GM12878 (cell line): ENCODE measurements around the gene MARVELD3.

Experiments
- EZH2 ChIP-seq: IDR thresholded peaks from 2 replicates; pipeline ENCODE4 v1.6.1; 2012; ENCODE audit warnings: low read depth, mild to moderate bottlenecking, control low read depth, inconsistent platforms, low read length, borderline replicate concordance; ENCODE audit not compliant: control insufficient read depth
- FOXM1 ChIP-seq: IDR thresholded peaks from 2 replicates; pipeline ENCODE4 v1.6.1; 2012; ENCODE audit warnings: low read depth, mild to moderate bottlenecking, inconsistent platforms, low read length, moderate library complexity
- GABPA ChIP-seq: IDR thresholded peaks from 2 replicates; pipeline ENCODE4 v1.6.1; 2014; ENCODE audit warnings: antibody characterized with exemption, low read depth, mild to moderate bottlenecking, inconsistent platforms
- LARP7 ChIP-seq: fragments of 450-650 bp; IDR thresholded peaks from 2 replicates; pipeline ENCODE4 v1.6.1; 2017; ENCODE audit warnings: mild to moderate bottlenecking
- POLR2A ChIP-seq: IDR thresholded peaks from 2 replicates; pipeline ENCODE4 v1.6.1; 2011; ENCODE audit warnings: low read depth, mild to moderate bottlenecking, low read length
- POLR2AphosphoS5 ChIP-seq: IDR thresholded peaks from 2 replicates; pipeline ENCODE4 v1.6.1; 2011; ENCODE audit warnings: mild to moderate bottlenecking, low read length, inconsistent platforms
- YY1 ChIP-seq: IDR thresholded peaks from 2 replicates; pipeline ENCODE4 v1.6.1; 2011; ENCODE audit warnings: low read depth, mild to moderate bottlenecking, low read length
- TF ChIP-seq, protein P1 (sequence below): IDR thresholded peaks from 2 replicates; pipeline ENCODE4 v1.6.1; 2011; ENCODE audit warnings: low read depth, mild to moderate bottlenecking, low read length, moderate library complexity, borderline replicate concordance; ENCODE audit errors: extremely low read depth
- TF ChIP-seq, protein P2 (sequence below): IDR thresholded peaks from 2 replicates; pipeline ENCODE4 v1.6.1; 2012; ENCODE audit warnings: low read depth, low read length, improper control_type of control experiment
- TF ChIP-seq, protein P3 (sequence below): IDR thresholded peaks from 2 replicates; pipeline ENCODE4 v1.6.1; 2012; ENCODE audit warnings: mild to moderate bottlenecking, low read depth, low read length
- TF ChIP-seq, protein P4 (sequence below): IDR thresholded peaks from 2 replicates; pipeline ENCODE4 v1.6.1; 2011; ENCODE audit warnings: mild to moderate bottlenecking, low read depth, low read length, moderate library complexity; ENCODE audit not compliant: insufficient replicate concordance
- TF ChIP-seq, protein P5 (sequence below), 3 experiments: IDR thresholded peaks in 2 of 3; conservative IDR thresholded peaks in 1 of 3; 2 replicates each; pipeline ENCODE4 v1.5.1; 2011; ENCODE audit warnings: low read depth in 3 of 3, low read length in 3 of 3, mild to moderate bottlenecking in 3 of 3, control low read depth in 2 of 3, moderate library complexity in 2 of 3, inconsistent platforms in 1 of 3, mixed read lengths in 1 of 3; ENCODE audit not compliant: control insufficient read depth in 2 of 3, insufficient read depth in 1 of 3; ENCODE audit errors: extremely low read depth in 1 of 3

DNA sequence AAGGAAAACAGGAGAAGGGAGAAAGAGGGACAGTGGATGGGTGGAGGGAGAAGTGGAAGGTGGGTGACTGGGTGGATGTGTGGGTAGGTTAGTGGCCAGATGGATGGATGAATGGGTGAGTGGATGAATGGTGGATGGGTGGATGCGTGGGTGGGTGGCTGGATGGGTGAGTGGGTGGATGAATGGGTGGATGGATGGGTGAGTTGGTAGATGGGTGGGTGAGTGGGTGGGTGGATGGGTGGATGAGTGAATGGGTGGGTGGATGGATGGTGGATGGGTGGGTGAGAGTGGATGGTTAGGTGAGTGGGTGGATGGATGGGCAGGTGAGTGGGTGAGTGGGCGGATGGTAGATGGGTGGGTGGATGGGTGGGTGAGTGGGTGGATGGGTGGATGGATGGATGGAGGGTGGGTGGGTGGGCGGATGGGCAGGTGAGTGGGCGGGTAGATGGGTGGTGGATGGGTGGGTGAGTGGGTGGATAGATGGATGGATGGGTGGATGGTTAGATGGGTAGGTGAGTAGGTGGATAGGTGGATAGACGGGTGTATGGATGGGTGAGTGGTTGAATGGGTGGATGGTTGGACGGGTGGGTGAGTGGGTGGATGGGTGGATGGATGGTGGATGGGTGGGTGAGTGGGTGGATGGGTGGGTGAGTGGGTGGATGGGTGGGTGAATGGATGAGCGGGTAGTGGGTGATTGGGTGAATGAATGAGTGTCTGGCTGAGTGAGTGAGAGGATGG, 702 bp upstream of the MARVELD3 start:
- TF ChIP-seq EZH2 (no peak), POLR2A (no peak), YY1 (no peak), POLR2AphosphoS5 (no peak), LARP7 (no peak), FOXM1 (no peak), GABPA (no peak)
- TF ChIP-seq, protein P1, sequence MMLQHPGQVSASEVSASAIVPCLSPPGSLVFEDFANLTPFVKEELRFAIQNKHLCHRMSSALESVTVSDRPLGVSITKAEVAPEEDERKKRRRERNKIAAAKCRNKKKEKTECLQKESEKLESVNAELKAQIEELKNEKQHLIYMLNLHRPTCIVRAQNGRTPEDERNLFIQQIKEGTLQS: no peak
- TF ChIP-seq, protein P2, sequence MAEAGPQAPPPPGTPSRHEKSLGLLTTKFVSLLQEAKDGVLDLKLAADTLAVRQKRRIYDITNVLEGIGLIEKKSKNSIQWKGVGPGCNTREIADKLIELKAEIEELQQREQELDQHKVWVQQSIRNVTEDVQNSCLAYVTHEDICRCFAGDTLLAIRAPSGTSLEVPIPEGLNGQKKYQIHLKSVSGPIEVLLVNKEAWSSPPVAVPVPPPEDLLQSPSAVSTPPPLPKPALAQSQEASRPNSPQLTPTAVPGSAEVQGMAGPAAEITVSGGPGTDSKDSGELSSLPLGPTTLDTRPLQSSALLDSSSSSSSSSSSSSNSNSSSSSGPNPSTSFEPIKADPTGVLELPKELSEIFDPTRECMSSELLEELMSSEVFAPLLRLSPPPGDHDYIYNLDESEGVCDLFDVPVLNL: no peak
- TF ChIP-seq, protein P3, sequence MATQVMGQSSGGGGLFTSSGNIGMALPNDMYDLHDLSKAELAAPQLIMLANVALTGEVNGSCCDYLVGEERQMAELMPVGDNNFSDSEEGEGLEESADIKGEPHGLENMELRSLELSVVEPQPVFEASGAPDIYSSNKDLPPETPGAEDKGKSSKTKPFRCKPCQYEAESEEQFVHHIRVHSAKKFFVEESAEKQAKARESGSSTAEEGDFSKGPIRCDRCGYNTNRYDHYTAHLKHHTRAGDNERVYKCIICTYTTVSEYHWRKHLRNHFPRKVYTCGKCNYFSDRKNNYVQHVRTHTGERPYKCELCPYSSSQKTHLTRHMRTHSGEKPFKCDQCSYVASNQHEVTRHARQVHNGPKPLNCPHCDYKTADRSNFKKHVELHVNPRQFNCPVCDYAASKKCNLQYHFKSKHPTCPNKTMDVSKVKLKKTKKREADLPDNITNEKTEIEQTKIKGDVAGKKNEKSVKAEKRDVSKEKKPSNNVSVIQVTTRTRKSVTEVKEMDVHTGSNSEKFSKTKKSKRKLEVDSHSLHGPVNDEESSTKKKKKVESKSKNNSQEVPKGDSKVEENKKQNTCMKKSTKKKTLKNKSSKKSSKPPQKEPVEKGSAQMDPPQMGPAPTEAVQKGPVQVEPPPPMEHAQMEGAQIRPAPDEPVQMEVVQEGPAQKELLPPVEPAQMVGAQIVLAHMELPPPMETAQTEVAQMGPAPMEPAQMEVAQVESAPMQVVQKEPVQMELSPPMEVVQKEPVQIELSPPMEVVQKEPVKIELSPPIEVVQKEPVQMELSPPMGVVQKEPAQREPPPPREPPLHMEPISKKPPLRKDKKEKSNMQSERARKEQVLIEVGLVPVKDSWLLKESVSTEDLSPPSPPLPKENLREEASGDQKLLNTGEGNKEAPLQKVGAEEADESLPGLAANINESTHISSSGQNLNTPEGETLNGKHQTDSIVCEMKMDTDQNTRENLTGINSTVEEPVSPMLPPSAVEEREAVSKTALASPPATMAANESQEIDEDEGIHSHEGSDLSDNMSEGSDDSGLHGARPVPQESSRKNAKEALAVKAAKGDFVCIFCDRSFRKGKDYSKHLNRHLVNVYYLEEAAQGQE: no peak
- TF ChIP-seq, protein P4, sequence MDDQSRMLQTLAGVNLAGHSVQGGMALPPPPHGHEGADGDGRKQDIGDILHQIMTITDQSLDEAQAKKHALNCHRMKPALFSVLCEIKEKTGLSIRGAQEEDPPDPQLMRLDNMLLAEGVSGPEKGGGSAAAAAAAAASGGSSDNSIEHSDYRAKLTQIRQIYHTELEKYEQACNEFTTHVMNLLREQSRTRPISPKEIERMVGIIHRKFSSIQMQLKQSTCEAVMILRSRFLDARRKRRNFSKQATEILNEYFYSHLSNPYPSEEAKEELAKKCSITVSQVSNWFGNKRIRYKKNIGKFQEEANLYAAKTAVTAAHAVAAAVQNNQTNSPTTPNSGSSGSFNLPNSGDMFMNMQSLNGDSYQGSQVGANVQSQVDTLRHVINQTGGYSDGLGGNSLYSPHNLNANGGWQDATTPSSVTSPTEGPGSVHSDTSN: no peak
- TF ChIP-seq, protein P5, sequence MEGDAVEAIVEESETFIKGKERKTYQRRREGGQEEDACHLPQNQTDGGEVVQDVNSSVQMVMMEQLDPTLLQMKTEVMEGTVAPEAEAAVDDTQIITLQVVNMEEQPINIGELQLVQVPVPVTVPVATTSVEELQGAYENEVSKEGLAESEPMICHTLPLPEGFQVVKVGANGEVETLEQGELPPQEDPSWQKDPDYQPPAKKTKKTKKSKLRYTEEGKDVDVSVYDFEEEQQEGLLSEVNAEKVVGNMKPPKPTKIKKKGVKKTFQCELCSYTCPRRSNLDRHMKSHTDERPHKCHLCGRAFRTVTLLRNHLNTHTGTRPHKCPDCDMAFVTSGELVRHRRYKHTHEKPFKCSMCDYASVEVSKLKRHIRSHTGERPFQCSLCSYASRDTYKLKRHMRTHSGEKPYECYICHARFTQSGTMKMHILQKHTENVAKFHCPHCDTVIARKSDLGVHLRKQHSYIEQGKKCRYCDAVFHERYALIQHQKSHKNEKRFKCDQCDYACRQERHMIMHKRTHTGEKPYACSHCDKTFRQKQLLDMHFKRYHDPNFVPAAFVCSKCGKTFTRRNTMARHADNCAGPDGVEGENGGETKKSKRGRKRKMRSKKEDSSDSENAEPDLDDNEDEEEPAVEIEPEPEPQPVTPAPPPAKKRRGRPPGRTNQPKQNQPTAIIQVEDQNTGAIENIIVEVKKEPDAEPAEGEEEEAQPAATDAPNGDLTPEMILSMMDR (IDR thresholded peaks at IDR 0.05 in 2 of 3, conservative IDR thresholded peaks at IDR 0.05 in 1 of 3; ENCODE audit: control insufficient read depth in 2 of 3, extremely low read depth in 1 of 3, insufficient read depth in 1 of 3, low read depth in 3 of 3, low read length in 3 of 3): no peak
